NT2/D1 (cell line): Measurements from ENCODE around the gene SLC4A11.
"Not testable (repeated sequence)": the region's sequence is repeated elsewhere in the genome, so short reads cannot be mapped to it uniquely, and the experiment has no call there.

ENCODE experiments used
- DNase-seq: peaks from one replicate; pipeline ENCODE4 v3.0.0-alpha.2; 2011; ENCODE audit warnings: low read depth, low spot score
- H3K27me3 ChIP-seq: 2 replicates; pipeline ENCODE4 v1.6.0; 2011; ENCODE audit warnings: mild to moderate bottlenecking; ENCODE audit not compliant: insufficient read length, insufficient read depth
- H3K36me3 ChIP-seq: 2 replicates; pipeline ENCODE4 v1.6.1; 2011; ENCODE audit warnings: mild to moderate bottlenecking, low read length, mixed read lengths; ENCODE audit not compliant: insufficient read depth, insufficient read length
- H3K4me1 ChIP-seq: 2 replicates; pipeline ENCODE4 v1.5.1; 2011; ENCODE audit not compliant: insufficient read depth, insufficient read length
- H3K4me3 ChIP-seq: 2 replicates; pipeline ENCODE4 v1.5.1; 2011; ENCODE audit warnings: low read depth; ENCODE audit not compliant: insufficient read length
- H3K9ac ChIP-seq: 2 replicates; pipeline ENCODE4 v1.6.0; 2011; ENCODE audit warnings: low read depth; ENCODE audit not compliant: insufficient read length
- H3K9me3 ChIP-seq: 2 replicates; pipeline ENCODE4 v1.5.1; 2011; ENCODE audit warnings: mild to moderate bottlenecking, low read length; ENCODE audit not compliant: insufficient read depth
- SUZ12 ChIP-seq: IDR thresholded peaks from 2 replicates; pipeline ENCODE4 v1.6.1; 2011; ENCODE audit not compliant: insufficient read length, insufficient read depth; ENCODE audit errors: extremely low read depth
- YY1 ChIP-seq: IDR thresholded peaks from 2 replicates; pipeline ENCODE4 v1.6.1; 2011; ENCODE audit not compliant: insufficient read length, insufficient read depth
- ZNF274 ChIP-seq: IDR thresholded peaks from 2 replicates; pipeline ENCODE4 v1.6.1; 2011; ENCODE audit warnings: mild to moderate bottlenecking, low read depth, low read length

Gene SLC4A11

DNA sequence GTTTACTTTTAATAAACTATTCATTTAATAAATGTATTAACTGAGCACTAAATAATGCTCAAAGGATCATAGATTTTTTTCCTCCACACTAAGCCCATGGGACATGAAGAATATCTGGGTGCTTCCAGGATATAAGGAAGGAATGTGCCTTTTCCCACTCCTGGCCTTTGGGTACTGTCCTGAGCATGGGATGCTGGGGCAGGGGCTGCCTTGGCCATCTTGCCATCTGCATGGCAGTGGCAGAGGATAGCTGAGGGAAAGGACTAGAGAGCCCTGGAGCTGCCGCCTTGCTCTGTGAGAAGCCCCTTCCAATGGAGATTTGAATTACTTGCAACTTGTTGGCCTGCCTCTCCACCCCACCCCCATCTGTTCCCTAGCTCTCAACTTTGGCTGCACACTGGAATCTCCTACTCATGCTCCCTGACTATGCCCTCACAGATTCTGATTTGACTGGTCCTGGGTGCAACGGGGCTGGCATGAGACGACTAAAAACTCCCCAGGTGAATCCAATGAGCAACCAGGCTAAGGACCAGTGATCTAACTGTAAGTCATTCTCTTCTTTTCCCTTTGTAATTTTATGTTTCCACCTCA lies 50.1 kb downstream of the SLC4A11 start:
- DNase-seq = no peak
- Histone ChIP-seq H3K4me1 (peaks cover 3% of the 10 kb centered on the region), H3K27me3 (no peaks in the 10 kb centered on the region), H3K9ac (no peak overlapping the region), H3K4me3 (no peak overlapping the region), H3K9me3 (no peaks in the 10 kb centered on the region), H3K36me3 (peaks cover 47% of the 10 kb centered on the region)
- TF ChIP-seq ZNF274 (no peak), SUZ12 (no peak), YY1 (no peak)

DNA sequence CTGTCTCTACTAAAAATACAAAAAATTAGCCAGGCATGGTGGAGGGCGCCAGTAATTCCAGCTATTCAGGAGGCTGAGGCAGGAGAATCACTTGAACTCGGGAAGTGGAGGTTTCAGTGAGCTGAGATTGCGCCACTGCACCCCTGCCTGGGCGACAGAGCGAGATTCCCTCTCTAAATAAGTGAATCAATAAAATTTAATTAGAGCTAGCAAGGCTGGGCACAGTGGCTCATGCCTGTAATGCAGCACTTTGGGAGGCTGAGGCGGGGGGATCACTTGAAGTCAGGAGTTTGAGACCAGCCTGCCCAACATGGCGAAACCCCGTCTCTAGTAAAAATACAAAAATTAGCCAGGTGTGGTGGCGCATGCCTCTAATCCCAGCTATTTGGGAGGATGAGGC lies 51.1 kb downstream of the SLC4A11 start:
- H3K4me1 ChIP-seq, DNase-seq, H3K27me3 ChIP-seq, H3K9me3 ChIP-seq, H3K9ac ChIP-seq, H3K4me3 ChIP-seq: not testable (repeated sequence)
- H3K36me3 ChIP-seq = peaks cover 39% of the 10 kb centered on the region

DNA sequence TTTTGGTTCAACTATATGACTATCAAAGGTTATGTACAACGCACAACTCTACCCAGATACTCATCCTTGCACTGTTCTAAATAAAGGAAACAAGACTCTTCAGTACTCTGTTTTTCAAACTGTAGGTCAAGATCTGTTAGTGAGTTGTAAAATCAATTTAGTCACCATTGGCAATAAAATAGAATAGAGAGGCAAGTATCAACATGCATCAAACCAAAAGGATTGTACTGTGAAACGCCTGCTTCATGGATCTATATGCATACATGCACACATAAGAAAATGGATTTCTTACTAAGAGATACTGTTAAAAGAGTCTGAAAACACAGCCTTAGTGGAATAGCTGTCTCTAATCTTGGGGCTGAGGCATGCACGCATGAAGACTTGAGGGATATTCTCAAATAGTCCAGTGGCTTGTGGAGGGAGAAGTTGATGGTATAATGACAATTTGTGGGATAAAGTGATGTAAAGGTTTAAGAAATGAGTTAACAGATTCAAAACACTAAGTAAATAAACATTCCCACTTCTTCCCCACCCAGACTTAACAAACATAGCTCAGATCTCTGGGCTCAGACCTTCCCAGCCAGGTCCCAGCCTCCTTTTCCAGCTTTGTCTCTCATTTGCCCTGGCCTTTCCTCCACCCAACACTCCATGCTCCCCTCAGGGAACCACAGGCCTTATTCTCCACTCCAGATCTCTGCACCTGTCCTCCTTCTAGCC lies 54.9 kb downstream of the SLC4A11 start:
- no peaks in the 10 kb centered on the region for H3K4me1 ChIP-seq
- H3K9me3 ChIP-seq = no peaks in the 10 kb centered on the region
- no peak for DNase-seq
- H3K27me3 ChIP-seq = no peaks in the 10 kb centered on the region
- TF ChIP-seq ZNF274 = no peak
- no peak for TF ChIP-seq SUZ12
- TF ChIP-seq YY1 = no peak
- H3K4me3 ChIP-seq = no peak overlapping the region
- peaks cover 3% of the 10 kb centered on the region for H3K36me3 ChIP-seq
- no peak overlapping the region for H3K9ac ChIP-seq

DNA sequence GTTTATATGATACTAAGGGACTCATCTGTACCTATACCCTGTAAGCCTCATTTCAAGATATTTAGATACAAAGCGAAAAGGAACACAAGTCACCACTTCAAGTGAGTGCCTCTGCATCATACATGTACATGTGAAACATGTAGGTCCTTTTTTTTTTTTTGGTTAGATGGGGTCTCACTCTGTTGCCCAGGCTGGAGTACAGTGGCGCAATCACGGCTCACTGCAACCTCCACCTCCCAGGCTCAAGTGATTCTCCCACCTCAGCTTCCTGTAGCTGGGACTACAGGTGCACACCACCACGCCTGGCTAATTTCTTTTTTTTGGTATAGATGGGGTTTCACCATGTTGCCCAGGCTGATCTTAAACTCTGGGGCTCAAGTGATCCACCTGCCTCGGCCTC lies 56.6 kb downstream of the SLC4A11 start:
- not testable (repeated sequence) for H3K9ac ChIP-seq, H3K4me3 ChIP-seq, DNase-seq, H3K36me3 ChIP-seq, H3K27me3 ChIP-seq, H3K4me1 ChIP-seq, H3K9me3 ChIP-seq

DNA sequence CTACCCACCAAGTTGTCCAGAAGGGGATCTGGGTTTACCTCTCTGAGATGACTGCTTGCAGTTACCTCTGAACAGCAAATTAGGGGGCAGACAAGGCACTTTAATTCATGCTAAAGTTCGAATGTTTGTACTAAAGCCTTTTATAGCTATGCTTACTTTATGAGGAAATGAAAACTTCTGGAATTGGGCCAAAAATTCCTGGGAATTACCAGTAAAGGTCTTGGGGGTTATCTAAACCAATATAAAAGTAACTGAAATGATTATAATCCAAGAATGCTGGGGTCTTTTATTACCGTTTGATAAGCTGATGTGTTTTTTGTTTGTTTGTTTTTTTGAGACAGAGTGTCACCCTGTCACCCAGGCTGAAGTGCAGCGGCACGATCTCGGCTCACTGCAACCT lies 57.7 kb downstream of the SLC4A11 start:
- H3K4me3 ChIP-seq = no peak overlapping the region
- no peaks in the 10 kb centered on the region for H3K27me3 ChIP-seq
- TF ChIP-seq ZNF274 = no peak
- no peak for TF ChIP-seq YY1
- TF ChIP-seq SUZ12 = no peak
- no peaks in the 10 kb centered on the region for H3K9me3 ChIP-seq
- no peak for DNase-seq
- H3K36me3 ChIP-seq = peaks cover 3% of the 10 kb centered on the region
- peaks cover 2% of the 10 kb centered on the region for H3K4me1 ChIP-seq
- H3K9ac ChIP-seq = no peak overlapping the region

DNA sequence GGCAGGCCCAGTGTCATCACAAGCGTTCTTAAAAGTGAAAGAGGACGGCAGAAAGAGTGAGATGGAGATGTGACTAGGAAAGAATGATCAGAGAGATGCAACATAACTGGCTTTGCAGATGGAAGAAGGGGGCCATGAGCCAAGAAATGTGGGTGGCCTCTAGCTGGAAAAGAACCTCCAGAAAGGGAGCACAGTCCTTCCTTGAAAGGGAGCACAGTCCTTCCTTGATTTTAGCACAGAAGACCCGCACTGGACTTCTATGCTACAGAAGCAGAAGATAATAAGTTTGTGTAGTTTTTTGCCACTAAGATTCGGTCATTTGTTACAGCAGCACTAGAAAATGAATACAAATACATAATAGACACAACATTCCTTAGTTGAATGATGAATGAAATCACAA lies 58.7 kb downstream of the SLC4A11 start:
- Histone ChIP-seq H3K9ac (no peak overlapping the region), H3K9me3 (no peaks in the 10 kb centered on the region), H3K27me3 (no peaks in the 10 kb centered on the region), H3K4me3 (no peak overlapping the region), H3K36me3 (peaks cover 3% of the 10 kb centered on the region), H3K4me1 (peaks cover 2% of the 10 kb centered on the region)
- TF ChIP-seq YY1 (no peak), SUZ12 (no peak), ZNF274 (no peak)
- DNase-seq = no peak

DNA sequence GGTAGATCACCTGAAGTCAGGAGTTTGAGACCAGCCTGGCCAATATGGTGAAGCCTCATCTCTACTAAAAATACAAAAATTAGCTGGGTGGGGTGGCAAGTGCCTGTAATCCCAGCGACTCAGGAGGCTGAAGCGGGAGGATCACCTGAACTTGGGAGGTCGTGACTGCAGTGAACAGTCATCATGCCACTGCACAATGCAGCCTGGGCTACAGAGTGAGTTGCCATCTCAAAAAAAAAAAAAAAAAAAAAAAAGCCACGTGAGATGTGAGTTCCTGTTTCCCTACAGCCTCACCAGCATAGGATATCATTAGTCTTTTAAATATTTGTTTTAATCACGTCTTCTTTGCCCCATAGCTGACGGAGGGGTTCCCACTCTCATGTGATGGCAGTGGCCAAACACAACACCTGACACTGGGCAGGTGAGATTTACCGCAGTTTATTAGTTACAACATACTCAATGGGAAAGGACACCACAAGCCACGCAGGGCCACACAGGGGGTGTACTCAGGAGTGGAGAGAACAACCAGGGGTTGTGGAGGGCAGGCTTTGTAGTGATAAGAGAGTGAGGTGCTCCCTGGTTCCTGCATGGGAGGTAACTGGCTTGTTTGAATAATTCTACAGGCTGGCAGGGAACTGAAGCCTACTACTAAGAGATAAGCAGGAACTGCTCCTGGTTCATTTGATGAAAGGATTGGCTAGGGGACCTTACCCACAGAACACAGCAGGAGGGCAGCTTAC lies 61.1 kb downstream of the SLC4A11 start:
- peaks cover 3% of the 10 kb centered on the region for H3K36me3 ChIP-seq
- H3K4me1 ChIP-seq = peaks cover 2% of the 10 kb centered on the region
- no peak for TF ChIP-seq ZNF274
- no peak for TF ChIP-seq SUZ12
- no peak for TF ChIP-seq YY1
- no peak overlapping the region for H3K4me3 ChIP-seq
- no peaks in the 10 kb centered on the region for H3K27me3 ChIP-seq
- no peak overlapping the region for H3K9ac ChIP-seq
- no peak for DNase-seq
- no peaks in the 10 kb centered on the region for H3K9me3 ChIP-seq
